Fibroblast of the aortic adventitia (primary cell): ENCODE results near the gene CEP72. TPM values are rescaled to one million over a fixed set of nuclear protein-coding genes. Genes with fewer than 3 reads are reported as not detected.

Source experiments
- DNase-seq: peaks from one replicate; pipeline ENCODE4 v3.0.0-alpha.2; 2010; ENCODE audit warnings: low read depth
- H3K4me3 ChIP-seq: 2 replicates; pipeline ENCODE4 v1.5.1; 2011; ENCODE audit warnings: low read depth, mild to moderate bottlenecking, control low read depth, low read length, moderate library complexity
- total RNA-seq: library from RNA; depleted of rRNA; stranded (reverse); fragments of >200 nt; gene quantifications from 2 replicates; pipeline ENCODE4 v1.2.3, GENCODE V29; 2012; ENCODE audit warnings: low replicate concordance
- TF ChIP-seq, protein P1 (sequence below): IDR thresholded peaks from 2 replicates; pipeline ENCODE4 v1.5.1; 2011; ENCODE audit warnings: mild to moderate bottlenecking, low read length, control low read depth, inconsistent platforms; ENCODE audit not compliant: insufficient read depth

Gene CEP72
- total RNA-seq, 1 donor: 3.5 TPM

DNA sequence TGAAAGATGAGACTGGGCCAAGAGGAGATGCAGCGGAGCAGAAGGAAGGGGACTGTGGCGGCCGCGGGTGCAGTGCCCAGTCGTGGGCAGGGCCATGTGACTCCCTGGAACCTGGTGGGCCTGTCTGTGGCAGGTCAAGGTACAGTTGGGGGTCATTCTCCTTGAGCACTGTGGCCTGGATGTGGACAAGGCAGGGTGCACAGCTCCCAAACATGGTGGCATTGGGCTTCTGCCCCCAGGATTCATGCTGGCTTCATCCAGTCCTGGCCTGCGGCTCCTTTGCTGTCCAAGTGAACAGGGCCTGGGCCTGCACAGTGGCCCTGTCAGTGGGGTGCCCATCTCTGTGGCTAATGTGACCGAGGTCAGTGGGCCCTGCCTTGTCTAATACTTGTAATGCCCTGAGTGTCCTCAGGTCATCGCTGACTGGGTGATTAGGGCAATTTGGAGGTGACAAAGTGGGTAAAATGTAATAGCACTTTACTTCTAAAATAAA, 39.9 kb downstream of the CEP72 start:
- no peak overlapping the region for H3K4me3 ChIP-seq
- no peak for DNase-seq
- TF ChIP-seq, protein P1, sequence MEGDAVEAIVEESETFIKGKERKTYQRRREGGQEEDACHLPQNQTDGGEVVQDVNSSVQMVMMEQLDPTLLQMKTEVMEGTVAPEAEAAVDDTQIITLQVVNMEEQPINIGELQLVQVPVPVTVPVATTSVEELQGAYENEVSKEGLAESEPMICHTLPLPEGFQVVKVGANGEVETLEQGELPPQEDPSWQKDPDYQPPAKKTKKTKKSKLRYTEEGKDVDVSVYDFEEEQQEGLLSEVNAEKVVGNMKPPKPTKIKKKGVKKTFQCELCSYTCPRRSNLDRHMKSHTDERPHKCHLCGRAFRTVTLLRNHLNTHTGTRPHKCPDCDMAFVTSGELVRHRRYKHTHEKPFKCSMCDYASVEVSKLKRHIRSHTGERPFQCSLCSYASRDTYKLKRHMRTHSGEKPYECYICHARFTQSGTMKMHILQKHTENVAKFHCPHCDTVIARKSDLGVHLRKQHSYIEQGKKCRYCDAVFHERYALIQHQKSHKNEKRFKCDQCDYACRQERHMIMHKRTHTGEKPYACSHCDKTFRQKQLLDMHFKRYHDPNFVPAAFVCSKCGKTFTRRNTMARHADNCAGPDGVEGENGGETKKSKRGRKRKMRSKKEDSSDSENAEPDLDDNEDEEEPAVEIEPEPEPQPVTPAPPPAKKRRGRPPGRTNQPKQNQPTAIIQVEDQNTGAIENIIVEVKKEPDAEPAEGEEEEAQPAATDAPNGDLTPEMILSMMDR: no peak

DNA sequence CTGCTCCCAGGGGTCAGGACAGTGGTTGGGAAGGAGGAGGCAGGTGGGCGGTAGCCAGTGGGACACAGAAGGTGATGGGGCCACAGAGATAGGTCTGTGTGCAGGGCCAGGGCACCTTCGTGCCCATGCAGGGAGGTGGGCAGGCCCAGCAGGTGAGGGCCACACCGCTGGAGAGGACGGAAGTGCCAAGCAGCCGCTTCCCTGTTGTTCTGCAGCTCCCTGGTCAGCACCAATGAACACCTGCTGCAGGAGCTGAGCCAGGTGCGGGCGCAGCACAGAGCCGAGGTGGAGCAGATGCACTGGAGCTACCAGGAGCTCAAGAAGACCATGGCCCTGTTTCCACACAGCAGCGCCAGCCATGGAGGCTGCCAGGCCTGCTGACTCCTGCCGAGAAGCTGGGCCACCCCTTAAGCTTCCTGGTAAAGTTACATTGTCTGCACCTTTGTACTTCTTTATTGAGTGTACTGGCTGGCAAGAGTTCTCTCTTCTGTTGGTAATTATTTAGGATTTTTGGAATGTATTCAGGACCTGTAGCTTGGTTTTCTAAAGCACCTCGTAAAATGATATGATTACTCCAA, 40.7 kb downstream of the CEP72 start:
- TF ChIP-seq, protein P1: no peak
- DNase-seq: no peak
- no peak overlapping the region for H3K4me3 ChIP-seq

DNA sequence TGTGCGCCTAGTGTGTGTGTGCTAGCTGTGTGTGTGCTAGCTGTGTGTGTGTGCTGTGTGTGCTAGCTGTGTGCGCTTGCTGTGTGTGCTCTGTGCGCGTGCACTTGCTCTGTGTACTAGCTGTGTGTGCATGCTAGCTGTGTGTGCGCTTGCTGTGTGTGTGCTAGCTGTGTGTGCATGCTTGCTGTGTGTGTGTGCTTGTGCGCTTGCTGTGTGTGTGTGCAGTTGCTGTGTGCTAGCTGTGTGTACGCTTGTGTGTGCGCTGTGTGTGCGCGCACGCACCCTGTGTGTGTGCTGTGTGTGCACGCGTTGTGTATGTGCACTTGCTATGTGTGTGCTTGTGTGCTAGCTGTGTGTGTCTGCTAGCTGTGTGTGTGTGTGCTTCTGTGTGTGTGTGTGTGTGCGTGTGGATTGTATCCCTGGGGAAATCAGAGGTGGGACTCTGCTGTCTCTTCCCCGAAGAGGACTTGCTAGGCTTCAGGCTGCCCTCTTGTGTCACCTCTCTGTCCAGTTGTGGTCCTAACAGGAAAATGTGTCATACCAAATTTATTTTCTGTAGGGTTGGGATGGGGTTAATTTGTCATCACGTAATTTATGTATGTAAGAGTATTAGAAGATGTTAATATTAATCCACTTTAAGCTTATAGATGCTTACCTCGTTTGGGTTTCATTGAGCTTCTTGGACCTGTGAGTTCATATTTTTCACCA, 42.1 kb downstream of the CEP72 start:
- H3K4me3 ChIP-seq: no peak overlapping the region
- no peak for DNase-seq
- TF ChIP-seq, protein P1: no peak

DNA sequence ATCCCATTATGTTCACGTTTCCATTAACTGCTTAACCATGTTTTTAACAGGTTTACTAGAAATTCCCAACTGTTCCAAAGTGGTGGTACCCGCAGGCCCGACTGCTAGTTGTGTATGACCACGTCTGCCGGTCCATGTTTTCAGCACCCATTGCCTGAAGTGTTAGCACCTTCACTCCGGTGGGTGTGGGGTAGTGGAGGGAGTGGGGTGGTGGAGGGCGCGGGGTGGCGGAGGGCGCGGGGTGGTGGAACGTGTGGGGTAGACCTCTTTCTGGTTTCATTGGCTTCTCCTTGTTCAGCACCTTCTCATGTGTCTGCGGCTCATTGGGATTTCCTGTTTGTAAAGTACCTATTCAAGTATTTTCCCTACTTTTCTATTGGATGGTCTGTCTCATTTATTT, 43.3 kb downstream of the CEP72 start:
- H3K4me3 ChIP-seq: no peak overlapping the region
- DNase-seq: no peak
- TF ChIP-seq, protein P1: no peak

DNA sequence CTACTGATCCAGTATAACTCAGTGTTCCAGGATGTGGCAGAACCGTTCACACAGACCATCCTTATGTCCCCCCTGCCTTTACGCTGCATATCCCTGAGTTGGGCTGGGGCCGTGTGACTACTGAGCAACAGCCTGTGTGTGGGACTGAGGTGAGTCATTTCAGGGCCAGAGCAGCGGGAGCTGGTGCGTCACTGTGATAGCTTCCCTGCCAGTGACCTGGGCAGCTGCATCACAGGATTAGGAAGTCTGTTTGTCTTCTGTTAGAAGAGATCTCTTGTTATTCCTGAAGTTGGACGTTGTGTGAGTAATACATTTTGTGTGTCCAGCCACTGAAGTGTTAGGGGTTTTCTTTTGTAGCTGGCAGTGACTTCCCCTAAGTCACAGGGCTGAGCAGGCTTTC, 45.4 kb downstream of the CEP72 start:
- no peak overlapping the region for H3K4me3 ChIP-seq
- DNase-seq: peak; percentile 25
- TF ChIP-seq, protein P1: no peak

DNA sequence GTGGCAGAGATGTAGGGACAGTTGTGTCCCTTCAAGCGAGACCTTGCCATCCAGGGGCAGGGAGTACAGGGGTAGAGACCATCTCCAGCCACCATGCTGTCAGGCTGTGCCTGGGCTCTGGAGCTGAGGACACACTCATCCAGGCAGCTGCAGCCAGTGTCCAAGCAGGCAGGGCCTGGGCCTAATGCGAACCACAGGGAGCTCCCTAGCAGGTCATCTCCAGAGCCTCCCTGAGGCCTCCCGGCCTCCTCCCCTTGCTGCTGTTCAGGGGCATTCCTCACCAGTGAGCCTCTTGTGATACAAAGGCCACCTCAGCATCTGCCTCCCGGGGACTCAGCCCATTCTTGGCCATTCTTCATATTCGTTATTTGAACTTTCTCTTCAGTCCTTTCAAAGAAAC, 46.0 kb downstream of the CEP72 start:
- TF ChIP-seq, protein P1: no peak
- H3K4me3 ChIP-seq: no peak overlapping the region
- DNase-seq: no peak
